Smooth muscle cell (in vitro differentiated cells): ENCODE results near the gene CD1E. TPM values are rescaled to one million over a fixed set of nuclear protein-coding genes. Genes with fewer than 3 reads are reported as not detected.

ENCODE experiments used
- DNase-seq: peaks from one replicate; lab custom pipeline; 2025; ENCODE audit not compliant: unreplicated experiment; lab: John Stamatoyannopoulos, UW
- H2AFZ ChIP-seq: fragments of 200-600 bp; sonication (generic); 2 replicates; pipeline ENCODE4 v1.6.0; 2016; ENCODE audit warnings: antibody characterized with exemption, low read depth, mild to moderate bottlenecking
- H3F3A ChIP-seq: fragments of 200-600 bp; sonication (generic); 2 replicates; pipeline ENCODE4 v1.6.0; 2017; ENCODE audit warnings: antibody characterized with exemption, low read depth
- H3K27ac ChIP-seq: fragments of 200-600 bp; sonication (generic); 2 replicates; pipeline ENCODE4 v1.5.1; 2016; ENCODE audit warnings: low read depth, mild to moderate bottlenecking
- H3K27me3 ChIP-seq: fragments of 200-600 bp; sonication (generic); 2 replicates; pipeline ENCODE4 v1.6.1; 2016; ENCODE audit warnings: low read depth, mild to moderate bottlenecking
- H3K36me3 ChIP-seq: fragments of 200-600 bp; sonication (generic); 2 replicates; pipeline ENCODE4 v1.5.1; 2016; ENCODE audit warnings: low read depth
- H3K4me1 ChIP-seq: fragments of 200-600 bp; sonication (generic); 2 replicates; pipeline ENCODE4 v1.5.1; 2016; ENCODE audit warnings: low read depth
- H3K4me2 ChIP-seq: fragments of 200-600 bp; sonication (generic); 2 replicates; pipeline ENCODE4 v1.6.0; 2016; ENCODE audit warnings: mild to moderate bottlenecking
- H3K4me3 ChIP-seq: fragments of 200-600 bp; sonication (generic); 2 replicates; pipeline ENCODE4 v1.5.1; 2016; ENCODE audit warnings: mild to moderate bottlenecking
- H3K79me2 ChIP-seq: fragments of 200-600 bp; sonication (generic); 2 replicates; pipeline ENCODE4 v1.6.0; 2016; ENCODE audit warnings: low read depth, mild to moderate bottlenecking
- H3K9ac ChIP-seq: fragments of 200-600 bp; sonication (generic); 2 replicates; pipeline ENCODE4 v1.6.0; 2016; ENCODE audit warnings: low read depth
- H3K9me3 ChIP-seq: fragments of 200-600 bp; sonication (generic); replicated peaks from 2 replicates; pipeline ENCODE4 v1.5.1; 2016; ENCODE audit warnings: low read depth
- H4K20me1 ChIP-seq: fragments of 200-600 bp; sonication (generic); 2 replicates; pipeline ENCODE4 v1.6.0; 2016; ENCODE audit warnings: low read depth
- CTCF ChIP-seq: fragments of 200-600 bp; sonication (generic); IDR thresholded peaks from 2 replicates; pipeline ENCODE4 v1.5.1; 2017; ENCODE audit warnings: borderline replicate concordance, mild to moderate bottlenecking, antibody characterized with exemption; ENCODE audit not compliant: insufficient read depth, poor library complexity, severe bottlenecking
- WGBS: methylation state at CpG from one replicate; pipeline ENCODE4 v1.1.7; 2016; ENCODE audit warnings: low lambda C conversion rate; 5-methylcytosine and 5-hydroxymethylcytosine counted together
- polyA plus RNA-seq: library from polyadenylated mRNA; unstranded; fragments of >200 nt; fragmentation: Nextera tagmentation; extraction: Ambion mirVana; gene quantifications from 2 replicates; pipeline ENCODE4 v1.2.1, GENCODE V29; 2016
- total RNA-seq: library from RNA; depleted of rRNA; stranded (reverse); fragments of >200 nt; gene quantifications from 2 replicates; pipeline ENCODE4 v1.2.3, GENCODE V29; 2014

Gene CD1E
- total and polyA plus RNA-seq, 2 experiments from 2014 or later: not detected

GRCh38 chr1:158390331-158390730 is 36.6 kb downstream of the CD1E start:
- Histone ChIP-seq H3K27me3 (no peaks in the 10 kb centered on the region), H3K4me3 (no peak overlapping the region), H3F3A (no peaks in the 10 kb centered on the region), H3K4me1 (no peaks in the 10 kb centered on the region), H4K20me1 (no peaks in the 10 kb centered on the region), H3K27ac (no peak overlapping the region), H3K79me2 (no peaks in the 10 kb centered on the region), H3K9ac (no peak overlapping the region), H3K4me2 (no peak overlapping the region), H3K36me3 (no peaks in the 10 kb centered on the region), H2AFZ (no peak overlapping the region), H3K9me3 (no peaks in the 10 kb centered on the region)
- 45% methylated on average over 1 of the region's 1 CpG for WGBS
- TF ChIP-seq CTCF: no peak
- DNase-seq: no peak

GRCh38 chr1:158391099-158391498 is 37.4 kb downstream of the CD1E start:
- no peak overlapping the region for H3K4me3 ChIP-seq
- no peaks in the 10 kb centered on the region for H3K9me3 ChIP-seq
- no peaks in the 10 kb centered on the region for H3F3A ChIP-seq
- no peak for TF ChIP-seq CTCF
- H3K79me2 ChIP-seq: no peaks in the 10 kb centered on the region
- no peaks in the 10 kb centered on the region for H3K36me3 ChIP-seq
- no peaks in the 10 kb centered on the region for H3K27me3 ChIP-seq
- H2AFZ ChIP-seq: no peak overlapping the region
- H3K4me2 ChIP-seq: no peak overlapping the region
- H3K27ac ChIP-seq: no peak overlapping the region
- no peak for DNase-seq
- H3K9ac ChIP-seq: no peak overlapping the region
- no peaks in the 10 kb centered on the region for H3K4me1 ChIP-seq
- no peaks in the 10 kb centered on the region for H4K20me1 ChIP-seq

- Histone ChIP-seq H3K4me2 (no peak overlapping the region), H2AFZ (no peak overlapping the region), H3F3A (no peaks in the 10 kb centered on the region), H3K36me3 (no peaks in the 10 kb centered on the region), H3K27me3 (no peaks in the 10 kb centered on the region), H3K4me3 (no peak overlapping the region), H3K79me2 (no peaks in the 10 kb centered on the region), H3K4me1 (no peaks in the 10 kb centered on the region), H4K20me1 (no peaks in the 10 kb centered on the region), H3K9ac (no peak overlapping the region), H3K9me3 (no peaks in the 10 kb centered on the region), H3K27ac (no peak overlapping the region)
- WGBS: 93% methylated on average over 5 of the region's 5 CpGs
- DNase-seq: no peak
- TF ChIP-seq CTCF: no peak
These were observed 39.8 kb downstream of the CD1E start for GRCh38 chr1:158393476-158393875.

DNA sequence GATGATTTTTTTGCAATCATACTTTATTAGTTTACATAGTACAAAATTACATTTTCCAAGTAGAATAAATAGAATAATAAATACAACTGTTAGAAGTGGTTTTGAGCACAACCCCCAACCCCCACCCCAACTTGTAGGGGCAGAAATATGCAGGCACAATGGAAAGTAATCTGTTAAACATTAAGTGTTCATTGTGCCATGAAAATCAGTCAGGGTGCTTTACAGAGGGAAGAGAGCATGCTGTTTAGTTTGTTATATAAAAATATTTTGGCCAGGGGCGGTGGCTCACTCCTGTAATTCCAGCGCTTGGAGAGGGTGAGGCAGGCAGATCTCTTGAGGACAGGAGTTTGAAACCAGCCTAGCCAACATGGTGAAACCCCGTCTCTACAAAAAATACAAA is 43.0 kb downstream of the CD1E start:
- WGBS: 95% methylated on average over 3 of the region's 3 CpGs

More for the DNA sequence above, 43.0 kb downstream of the CD1E start:
- no peaks in the 10 kb centered on the region for H4K20me1 ChIP-seq
- no peaks in the 10 kb centered on the region for H3K9me3 ChIP-seq
- H3K79me2 ChIP-seq: no peaks in the 10 kb centered on the region
- H3K4me2 ChIP-seq: no peak overlapping the region
- H3K27me3 ChIP-seq: peaks cover 4% of the 10 kb centered on the region
- no peak for DNase-seq
- no peak overlapping the region for H3K9ac ChIP-seq
- H2AFZ ChIP-seq: no peak overlapping the region
- H3F3A ChIP-seq: no peaks in the 10 kb centered on the region
- TF ChIP-seq CTCF: no peak
- H3K36me3 ChIP-seq: no peaks in the 10 kb centered on the region
- H3K4me1 ChIP-seq: no peaks in the 10 kb centered on the region
- no peak overlapping the region for H3K27ac ChIP-seq
- no peak overlapping the region for H3K4me3 ChIP-seq
